OCI-LY3 (cell line): ENCODE data around the gene SSU72.
"Not testable (repeated sequence)": the region's sequence is repeated elsewhere in the genome, so short reads cannot be mapped to it uniquely, and the experiment has no call there.

Experiments
- H2AFZ ChIP-seq: fragments of 200-600, 300-600 bp; shearing (Covaris generic); 2 replicates; pipeline ENCODE4 v1.6.0; 2014; ENCODE audit warnings: antibody characterized with exemption, low read depth, low read length
- H3K27ac ChIP-seq: fragments of 200-600, 300-600 bp; sonication (generic); 2 replicates; pipeline ENCODE4 v1.5.1; 2014; ENCODE audit warnings: mild to moderate bottlenecking, low read length, moderate library complexity, mixed read lengths
- H3K27me3 ChIP-seq: fragments of 200-600, 300-600 bp; sonication (generic); 2 replicates; pipeline ENCODE4 v1.6.1; 2014; ENCODE audit warnings: low read depth, low read length, mixed read lengths
- H3K36me3 ChIP-seq: fragments of 200-600, 300-600 bp; sonication (generic); replicated peaks from 2 replicates; pipeline ENCODE3; 2014; ENCODE audit warnings: low read depth, low read length, mixed read lengths
- H3K4me1 ChIP-seq: fragments of 300-600, 200-600 bp; sonication (generic); 2 replicates; pipeline ENCODE4 v1.6.1; 2014; ENCODE audit warnings: low read length, mixed read lengths
- H3K4me2 ChIP-seq: fragments of 200-600, 300-600 bp; sonication (generic); 2 replicates; pipeline ENCODE4 v1.6.1; 2014; ENCODE audit warnings: low read length, mixed read lengths
- H3K4me3 ChIP-seq: fragments of 300-600, 200-600 bp; sonication (generic); 2 replicates; pipeline ENCODE4 v1.5.1; 2014; ENCODE audit warnings: antibody characterized with exemption, mild to moderate bottlenecking, low read length, moderate library complexity
- H3K79me2 ChIP-seq: fragments of 300-600, 200-600 bp; shearing (Covaris generic); 2 replicates; pipeline ENCODE4 v1.6.1; 2014; ENCODE audit warnings: mild to moderate bottlenecking, low read length, mixed read lengths
- H3K9ac ChIP-seq: fragments of 300-600, 200-600 bp; shearing (Covaris generic); 2 replicates; pipeline ENCODE4 v1.6.0; 2014; ENCODE audit warnings: mild to moderate bottlenecking, low read length, moderate library complexity
- H3K9me3 ChIP-seq: fragments of 200-600, 300-600 bp; shearing (Covaris generic); 2 replicates; pipeline ENCODE4 v1.6.1; 2014; ENCODE audit warnings: low read length, mixed read lengths; ENCODE audit not compliant: insufficient read depth
- H4K20me1 ChIP-seq: fragments of 200-600, 300-600 bp; sonication (generic); 2 replicates; pipeline ENCODE4 v1.6.1; 2016; ENCODE audit warnings: low read length, mixed read lengths; ENCODE audit not compliant: insufficient read depth
- CTCF ChIP-seq: fragments of 200-600, 300-600 bp; sonication (generic); IDR thresholded peaks from 2 replicates; pipeline ENCODE4 v1.5.1; 2014; ENCODE audit warnings: antibody characterized with exemption, low read length, low read depth
- EZH2phosphoT487 ChIP-seq: fragments of 200-600 bp; shearing (Covaris generic); IDR thresholded peaks from 2 replicates; pipeline ENCODE4 v1.6.1; 2018; ENCODE audit warnings: antibody characterized with exemption, mixed run types, low read depth

The SSU72 gene

DNA sequence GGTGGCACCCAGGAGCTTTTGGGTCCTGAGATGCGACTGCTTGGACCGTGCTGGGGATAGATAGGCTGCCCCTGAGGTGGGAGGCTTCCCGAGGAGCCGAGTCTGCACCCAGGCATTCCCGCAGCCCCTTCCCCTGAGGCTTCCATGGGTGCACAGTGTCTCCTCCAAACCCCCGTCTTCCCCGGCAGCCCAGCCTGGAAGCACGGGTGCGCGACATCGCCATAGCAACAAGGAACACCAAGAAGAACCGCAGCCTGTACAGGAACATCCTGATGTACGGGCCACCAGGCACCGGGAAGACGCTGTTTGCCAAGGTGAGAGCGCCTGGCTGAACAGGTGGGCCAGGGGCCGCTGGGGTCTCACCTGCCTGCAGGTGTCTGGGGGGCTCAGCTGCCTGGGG is 51.0 kb downstream of the SSU72 start:
- H3K4me2 ChIP-seq, H3K27me3 ChIP-seq, H3K27ac ChIP-seq, H3K4me1 ChIP-seq, H4K20me1 ChIP-seq, H3K9ac ChIP-seq, H3K4me3 ChIP-seq, H3K36me3 ChIP-seq, H3K79me2 ChIP-seq, H3K9me3 ChIP-seq, H2AFZ ChIP-seq: not testable (repeated sequence)

DNA sequence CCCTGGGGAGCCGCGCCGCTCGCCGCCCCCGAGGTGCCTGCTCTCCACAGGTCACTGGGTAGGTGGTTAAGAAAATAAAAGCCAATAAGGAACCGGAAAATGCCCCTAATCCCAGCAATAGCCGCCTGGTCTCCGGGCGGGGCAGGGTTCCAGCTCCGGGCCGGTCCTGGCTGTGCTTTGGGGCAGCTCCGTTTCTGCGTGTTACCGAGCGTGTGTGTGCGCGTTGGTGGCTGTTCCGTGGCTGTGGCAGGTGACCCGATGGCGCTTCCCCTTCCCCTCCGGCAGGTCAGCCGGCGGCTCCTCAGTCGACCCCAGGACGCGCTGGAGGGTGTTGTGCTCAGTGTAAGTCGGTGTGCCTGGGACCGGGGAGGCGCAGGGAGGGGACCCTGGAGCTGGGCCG is 51.4 kb downstream of the SSU72 start:
- H3K4me1 ChIP-seq, H3K27me3 ChIP-seq, H2AFZ ChIP-seq, H3K27ac ChIP-seq, H3K9me3 ChIP-seq, H3K4me3 ChIP-seq, H3K36me3 ChIP-seq, H3K9ac ChIP-seq, H4K20me1 ChIP-seq, H3K79me2 ChIP-seq, H3K4me2 ChIP-seq: not testable (repeated sequence)

GRCh38 chr1:1522536-1522935 is 52.1 kb downstream of the SSU72 start:
- H3K9me3 ChIP-seq, H3K79me2 ChIP-seq, H3K4me2 ChIP-seq, H3K36me3 ChIP-seq, H3K4me3 ChIP-seq, H2AFZ ChIP-seq, H3K4me1 ChIP-seq, H4K20me1 ChIP-seq, H3K9ac ChIP-seq, H3K27ac ChIP-seq, H3K27me3 ChIP-seq: not testable (repeated sequence)

GRCh38 chr1:1521331-1521730 is 53.3 kb downstream of the SSU72 start:
- no peak overlapping the region for H2AFZ ChIP-seq
- H3K36me3 ChIP-seq: peaks cover 4% of the 10 kb centered on the region
- H3K27me3 ChIP-seq: no peaks in the 10 kb centered on the region
- no peak overlapping the region for H3K4me2 ChIP-seq
- H4K20me1 ChIP-seq: no peaks in the 10 kb centered on the region
- no peak overlapping the region for H3K4me3 ChIP-seq
- H3K9me3 ChIP-seq: no peaks in the 10 kb centered on the region
- H3K9ac ChIP-seq: no peak overlapping the region
- H3K4me1 ChIP-seq: no peaks in the 10 kb centered on the region
- H3K27ac ChIP-seq: no peak overlapping the region
- no peaks in the 10 kb centered on the region for H3K79me2 ChIP-seq
- TF ChIP-seq EZH2phosphoT487 (no peak), CTCF (no peak)

DNA sequence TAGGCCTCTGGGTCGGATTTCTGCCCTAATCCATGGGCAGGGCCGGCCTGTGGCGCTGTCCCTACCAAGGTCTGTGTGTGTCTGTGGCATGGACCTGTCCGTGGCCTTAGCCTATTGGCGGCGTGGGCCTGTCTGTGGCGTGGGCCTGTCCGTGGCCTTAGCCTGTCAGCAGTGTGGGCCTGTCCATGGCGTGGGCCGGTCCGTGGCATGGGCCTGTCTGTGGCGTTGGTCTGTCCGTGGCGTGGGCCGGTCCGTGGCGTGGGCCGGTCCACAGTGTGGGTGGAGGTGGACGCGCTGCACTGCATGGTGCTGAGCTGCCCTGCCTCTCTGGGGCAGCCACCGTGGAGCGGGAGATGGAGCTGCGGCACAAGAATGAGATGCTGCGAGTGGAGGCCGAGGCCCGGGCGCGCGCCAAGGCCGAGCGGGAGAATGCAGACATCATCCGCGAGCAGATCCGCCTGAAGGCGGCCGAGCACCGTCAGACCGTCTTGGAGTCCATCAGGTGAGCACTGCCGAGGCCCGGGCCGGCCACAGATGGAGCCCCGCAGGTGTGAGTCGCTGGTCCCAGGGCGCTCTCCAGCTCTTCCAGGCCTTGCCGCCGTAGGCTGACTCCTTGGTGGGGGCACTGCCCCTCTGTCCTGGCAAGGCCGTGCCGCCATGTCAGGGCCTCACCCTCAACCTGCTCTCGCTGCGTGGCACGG is 54.7 kb downstream of the SSU72 start:
- H4K20me1 ChIP-seq, H3K4me3 ChIP-seq, H3K79me2 ChIP-seq, H3K9ac ChIP-seq, H3K27me3 ChIP-seq, H3K36me3 ChIP-seq, H3K27ac ChIP-seq, H3K9me3 ChIP-seq, H3K4me2 ChIP-seq, H2AFZ ChIP-seq, H3K4me1 ChIP-seq: not testable (repeated sequence)

- not testable (repeated sequence) for H3K9me3 ChIP-seq, H4K20me1 ChIP-seq, H3K36me3 ChIP-seq
Observed at GRCh38 chr1:1518621-1519007, 56.0 kb downstream of the SSU72 start.

More at GRCh38 chr1:1518621-1519007, 56.0 kb downstream of the SSU72 start:
- not testable (repeated sequence) for H3K4me3 ChIP-seq, H3K27me3 ChIP-seq, H3K9ac ChIP-seq, H3K27ac ChIP-seq, H2AFZ ChIP-seq, H3K4me1 ChIP-seq, H3K4me2 ChIP-seq
- peaks cover 20% of the 10 kb centered on the region for H3K79me2 ChIP-seq
